NCI-H146 treated with DMSO at 0.1 percent for 48 hours (cell line): ENCODE results near the gene FKBP15.
"Not testable (repeated sequence)": the region's sequence is repeated elsewhere in the genome, so short reads cannot be mapped to it uniquely, and the experiment has no call there.

ENCODE experiments used
- DNase-seq: peaks from one replicate; lab custom pipeline; 2025; ENCODE audit not compliant: unreplicated experiment; lab: John Stamatoyannopoulos, UW

Gene FKBP15

DNA sequence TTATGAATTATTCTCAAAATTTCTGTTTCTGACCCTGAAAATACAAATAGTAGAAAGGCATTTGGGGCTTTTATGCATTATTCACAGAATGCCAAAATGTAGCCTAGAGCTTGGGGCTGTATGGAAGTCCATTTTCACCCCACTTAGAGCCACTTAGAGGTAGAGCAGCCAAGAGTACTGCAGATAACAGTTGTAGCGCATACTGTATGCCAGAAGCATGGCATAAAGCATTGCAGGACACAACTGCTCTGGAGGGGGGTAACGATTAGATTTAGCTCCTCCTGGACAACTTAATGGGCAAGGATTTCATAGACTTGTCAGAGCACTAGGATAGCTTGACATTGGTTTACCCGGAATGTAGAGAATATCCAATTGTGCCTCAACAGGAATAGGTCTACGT lies 15.9 kb upstream of the FKBP15 start:
- no peak for DNase-seq

- DNase-seq, result not testable (repeated sequence)
Measured at GRCh38 chr9:113235701-113236255, 14.7 kb upstream of the FKBP15 start.

DNA sequence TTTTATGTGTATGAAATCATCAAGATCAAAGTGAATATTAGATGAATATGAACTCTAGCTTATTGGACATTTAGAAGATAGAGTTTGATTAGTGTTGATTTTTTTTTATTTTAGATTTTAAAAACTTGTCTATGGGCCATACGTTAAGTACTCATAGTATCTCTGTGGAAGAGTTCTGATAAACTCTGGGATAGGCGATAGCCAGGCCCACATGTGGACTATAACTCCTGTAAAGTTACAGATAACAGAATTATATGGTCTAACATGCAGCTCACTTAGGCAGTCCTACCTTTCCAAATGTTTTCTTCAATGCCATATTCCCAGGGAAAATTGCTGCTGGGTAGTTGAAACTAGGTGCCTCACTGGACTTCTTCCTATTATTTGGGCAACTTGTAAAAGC lies 10.6 kb upstream of the FKBP15 start:
- DNase-seq, result no peak

DNA sequence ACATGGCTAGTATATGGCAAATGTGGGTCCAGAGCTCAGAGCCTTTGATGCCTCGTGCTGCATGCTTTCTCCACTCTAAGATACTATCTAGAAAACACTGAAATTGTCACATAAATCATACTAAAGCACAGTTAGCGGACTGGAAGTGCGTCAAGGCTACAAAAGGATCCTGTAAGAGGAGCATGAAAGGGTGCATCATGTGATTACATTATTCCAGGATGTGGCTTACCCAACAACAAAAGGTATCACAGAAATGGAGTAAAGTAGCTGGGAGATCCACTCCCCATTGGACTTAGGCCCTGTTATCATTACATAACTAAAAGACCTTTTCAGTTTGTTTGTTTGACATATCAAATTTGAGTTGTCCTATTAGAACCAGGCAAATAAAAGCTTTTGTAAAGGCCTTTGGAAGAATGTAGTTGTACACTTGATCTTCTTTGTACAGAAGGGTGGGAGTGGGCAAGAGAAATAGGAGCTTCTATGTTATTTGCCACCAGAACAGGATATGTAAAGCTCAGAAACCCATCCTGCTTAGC lies 7.1 kb upstream of the FKBP15 start:
- no peak for DNase-seq

GRCh38 chr9:113227436-113227835 lies 6.4 kb upstream of the FKBP15 start:
- no peak for DNase-seq

DNA sequence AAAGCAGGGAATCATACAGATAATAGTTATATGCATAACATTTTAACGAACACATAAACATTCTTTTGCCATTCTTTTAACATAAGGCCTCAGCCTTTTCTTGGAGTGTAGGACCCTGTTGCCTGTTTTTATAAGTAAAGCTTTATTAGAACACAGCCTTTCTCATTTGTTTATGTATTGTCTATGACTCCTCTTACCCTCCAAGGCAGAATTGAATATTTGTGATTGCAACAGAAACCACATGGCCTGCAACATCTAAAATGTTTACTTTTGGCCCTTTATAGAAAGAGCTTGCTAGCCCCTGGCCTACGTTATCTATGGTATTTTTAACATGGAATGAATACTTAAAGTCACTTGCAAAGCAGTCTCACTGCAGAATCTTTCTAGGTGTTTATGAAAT lies 2.9 kb upstream of the FKBP15 start:
- DNase-seq, result no peak

- no peak for DNase-seq
Measured at GRCh38 chr9:113222482-113222841, 1.4 kb upstream of the FKBP15 start.

DNA sequence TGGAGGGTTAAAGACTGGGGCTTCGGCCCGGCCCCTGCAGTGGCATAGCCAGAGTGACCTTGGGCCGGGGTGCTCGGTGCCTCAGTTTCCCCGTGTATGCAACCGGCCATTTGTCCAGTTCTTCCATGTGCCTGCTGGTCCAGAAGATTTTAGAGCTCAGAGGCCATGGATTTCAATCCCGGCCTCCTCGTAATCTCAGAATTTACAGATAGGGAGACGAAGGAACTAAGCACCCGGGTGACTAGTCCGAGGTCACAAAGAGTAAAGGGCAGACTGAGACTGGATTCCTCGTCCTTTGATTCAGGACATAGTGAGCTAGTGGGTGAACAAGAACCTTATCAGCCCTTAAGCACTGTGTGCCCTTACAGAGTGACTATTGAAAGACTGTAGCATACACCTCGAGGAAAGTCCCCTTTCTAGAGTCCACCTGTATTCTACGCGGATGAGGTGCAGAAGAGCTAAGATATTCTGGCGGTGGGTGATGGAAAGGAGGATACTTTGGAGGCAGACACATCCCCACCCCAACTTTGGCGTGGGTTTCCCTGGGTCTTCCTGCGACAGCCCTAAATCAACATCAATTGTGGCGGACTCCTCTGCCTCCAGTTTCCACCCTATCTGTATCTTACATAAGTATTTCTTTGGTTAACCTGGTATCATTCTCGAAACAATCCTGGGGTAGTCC lies 864 bp upstream of the FKBP15 start:
- DNase-seq, result peak; percentile 1

- no peak for DNase-seq
Measured at GRCh38 chr9:113220467-113221002, 542 bp downstream of the FKBP15 start.

GRCh38 chr9:113219969-113220368 lies 1.1 kb downstream of the FKBP15 start:
- no peak for DNase-seq

- no peak for DNase-seq
Measured at GRCh38 chr9:113219186-113219936, 1.7 kb downstream of the FKBP15 start.

DNA sequence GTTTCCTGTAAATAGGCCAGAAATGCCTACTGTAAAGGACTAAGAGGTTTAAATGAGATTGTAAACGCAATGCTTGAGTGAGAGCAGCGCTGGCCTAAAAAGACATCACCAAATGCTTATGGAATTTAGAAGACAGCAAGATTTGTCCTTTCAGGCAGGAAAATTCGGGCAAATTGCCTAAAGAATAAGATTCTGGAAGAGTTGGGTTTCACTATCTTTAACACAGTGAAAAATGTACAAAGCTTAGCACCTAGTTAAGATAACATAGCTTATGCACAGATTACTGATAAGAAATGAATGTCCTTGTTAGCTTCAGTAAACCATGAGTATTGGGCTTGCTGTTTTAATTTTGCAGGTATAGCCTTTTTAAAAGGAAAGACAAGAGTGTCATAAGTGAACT lies 4.7 kb downstream of the FKBP15 start:
- no peak for DNase-seq

GRCh38 chr9:113215132-113215531 lies 5.9 kb downstream of the FKBP15 start:
- no peak for DNase-seq

GRCh38 chr9:113210815-113211214 lies 10.3 kb downstream of the FKBP15 start:
- no peak for DNase-seq

- no peak for DNase-seq
Measured at GRCh38 chr9:113205861-113206260, 15.2 kb downstream of the FKBP15 start.

- no peak for DNase-seq
Measured at GRCh38 chr9:113205432-113205831, 15.6 kb downstream of the FKBP15 start.

- no peak for DNase-seq
Measured at GRCh38 chr9:113199683-113200329, 21.3 kb downstream of the FKBP15 start.

GRCh38 chr9:113192455-113192854 lies 28.6 kb downstream of the FKBP15 start:
- no peak for DNase-seq

DNA sequence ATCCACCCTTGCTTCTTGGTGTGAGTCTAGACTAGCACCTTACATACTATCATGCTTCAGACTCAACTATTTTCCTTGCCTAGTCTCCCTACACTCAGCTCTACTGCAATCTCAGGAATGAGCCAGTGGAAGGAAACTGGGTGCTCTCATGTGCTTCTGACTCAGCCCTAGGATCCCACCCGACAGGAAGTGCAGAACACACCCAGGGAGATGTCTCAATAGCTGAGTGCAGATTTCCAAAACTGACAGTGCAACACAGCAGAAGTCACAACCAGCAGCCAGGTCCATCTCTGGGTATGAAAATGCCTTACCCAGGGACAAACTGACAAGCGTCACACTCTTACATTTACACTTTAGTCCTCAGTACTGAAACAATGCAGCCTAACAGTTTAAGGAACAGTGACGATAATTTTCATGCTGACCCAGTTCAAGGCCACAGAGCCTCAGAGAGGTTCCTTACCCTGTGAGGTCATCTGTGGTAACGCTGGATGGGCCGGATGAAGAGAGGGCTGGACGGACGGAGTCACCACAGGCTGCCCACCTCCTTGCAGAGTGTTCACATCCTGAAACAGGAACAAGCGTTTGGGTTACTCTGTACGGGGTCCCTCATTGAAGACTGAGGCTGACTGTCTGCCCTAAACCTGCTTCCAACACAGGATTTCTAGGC lies 33.0 kb downstream of the FKBP15 start:
- DNase-seq, result no peak

DNA sequence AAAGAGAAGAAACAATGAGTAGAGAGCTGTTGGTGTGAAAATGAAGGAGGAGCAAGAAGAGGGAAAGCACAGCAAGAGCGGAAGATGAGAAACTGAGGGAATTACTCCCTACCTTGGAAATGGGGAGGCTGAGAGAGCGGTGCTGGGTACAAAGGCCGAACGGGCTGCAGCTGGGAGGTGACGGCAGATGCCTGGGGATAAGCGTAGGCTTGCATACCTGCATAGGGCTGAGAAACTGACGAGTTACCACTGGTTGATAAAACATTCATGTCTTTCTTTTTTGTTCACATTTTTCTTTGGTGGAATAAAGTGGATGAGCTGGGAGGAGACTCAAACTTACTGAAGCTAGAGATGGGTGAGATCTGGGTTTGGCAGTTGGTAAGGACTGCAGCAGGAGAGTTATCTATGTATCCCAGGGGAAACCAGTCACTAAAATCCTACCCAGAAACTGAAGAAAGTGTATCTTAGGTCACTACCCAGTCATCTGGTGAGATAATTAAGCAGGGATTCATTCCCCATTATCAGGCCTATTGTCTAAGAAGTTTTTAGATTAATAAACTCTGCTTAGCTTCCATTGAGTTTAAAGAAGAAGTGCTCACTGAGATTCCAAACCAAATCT lies 34.8 kb downstream of the FKBP15 start:
- no peak for DNase-seq
